Dermis blood vessel endothelial cell (primary cell): ENCODE measurements around the gene RFC2. TPM values are rescaled to one million over a fixed set of nuclear protein-coding genes. Genes with fewer than 3 reads are reported as not detected.
"Not testable (repeated sequence)": the region's sequence is repeated elsewhere in the genome, so short reads cannot be mapped to it uniquely, and the experiment has no call there.

Experiments
- DNase-seq: peaks from one replicate; pipeline ENCODE4 v3.0.0; 2010
- total RNA-seq: library from RNA; depleted of rRNA; stranded (reverse); fragments of >200 nt; gene quantifications from 2 replicates; pipeline ENCODE4 v1.2.3, GENCODE V29; 2014

The RFC2 gene
- total RNA-seq, 1 donor from 2014 or later: 20.9 TPM

GRCh38 chr7:74282748-74283459, 28.7 kb upstream of the RFC2 start:
- DNase-seq: no peak

GRCh38 chr7:74280985-74281384, 26.8 kb upstream of the RFC2 start:
- no peak for DNase-seq

GRCh38 chr7:74277636-74278035, 23.4 kb upstream of the RFC2 start:
- DNase-seq: no peak

- DNase-seq: peak; percentile 63
Measured at GRCh38 chr7:74275401-74275881, 21.2 kb upstream of the RFC2 start.

GRCh38 chr7:74272305-74273038, 18.3 kb upstream of the RFC2 start:
- DNase-seq: peak; percentile 87

- DNase-seq: peak; percentile 53
Measured at GRCh38 chr7:74271742-74272141, 17.5 kb upstream of the RFC2 start.

GRCh38 chr7:74269757-74270277, 15.6 kb upstream of the RFC2 start:
- peak; percentile 75 for DNase-seq

- DNase-seq: no peak
Measured at GRCh38 chr7:74267756-74268565, 13.8 kb upstream of the RFC2 start.

- DNase-seq: no peak
Measured at GRCh38 chr7:74266191-74266963, 12.2 kb upstream of the RFC2 start.

- no peak for DNase-seq
Measured at GRCh38 chr7:74263399-74264120, 9.4 kb upstream of the RFC2 start.

- no peak for DNase-seq
Measured at GRCh38 chr7:74262639-74263398, 8.6 kb upstream of the RFC2 start.

- no peak for DNase-seq
Measured at GRCh38 chr7:74258639-74259038, 4.4 kb upstream of the RFC2 start.

GRCh38 chr7:74256491-74257408, 2.6 kb upstream of the RFC2 start:
- DNase-seq: peak; percentile 51

- not testable (repeated sequence) for DNase-seq
Measured at GRCh38 chr7:74255461-74255860, 1.3 kb upstream of the RFC2 start.

- peak; percentile 16 for DNase-seq
Measured at GRCh38 chr7:74254858-74255379, 720 bp upstream of the RFC2 start.

- DNase-seq: no peak
Measured at GRCh38 chr7:74253835-74254128, 417 bp downstream of the RFC2 start.

GRCh38 chr7:74253331-74253730, 868 bp downstream of the RFC2 start:
- no peak for DNase-seq

GRCh38 chr7:74252893-74253292, 1.3 kb downstream of the RFC2 start:
- no peak for DNase-seq

- DNase-seq: not testable (repeated sequence)
Measured at GRCh38 chr7:74249058-74249457, 5.1 kb downstream of the RFC2 start.
